ENCODE measurements around the gene KLHL29. TPM values are rescaled to one million over a fixed set of nuclear protein-coding genes. Genes with fewer than 3 reads are reported as not detected.

KLHL29 gene
- polyA plus RNA-seq, 2 donors: 2.1 to 3.8 TPM

- no peaks in the 10 kb centered on the region for H3K36me3 ChIP-seq (ENCODE audit: control insufficient read depth in 2 of 2, insufficient read depth in 2 of 2, low read length in 1 of 2)
- H3K27me3 ChIP-seq (ENCODE audit: control insufficient read depth in 1 of 2, insufficient read depth in 2 of 2, low read length in 2 of 2): no peaks in the 10 kb centered on the region
- H3K9me3 ChIP-seq (ENCODE audit: control insufficient read depth in 2 of 2, insufficient read depth in 1 of 2, low read depth in 1 of 2, low read length in 1 of 2): peaks cover 0 to 4% of the 10 kb centered on the region in 2 donors
- no peak overlapping the region for H3K27ac ChIP-seq (ENCODE audit: low read depth in 2 of 2, low read length in 1 of 2)
- peaks cover 14 to 15% of the 10 kb centered on the region in 2 donors for H3K4me1 ChIP-seq (ENCODE audit: control insufficient read depth in 2 of 2, insufficient read depth in 2 of 2, low read length in 1 of 2)
- 86 to 92% methylated on average over 7 of the region's 7 CpGs for WGBS, 2 donors
- no peak overlapping the region for H3K4me3 ChIP-seq (ENCODE audit: low read depth in 1 of 2, low read length in 2 of 2)
Observed at GRCh38 chr2:23653326-23653725, 268.3 kb downstream of the KLHL29 start.

DNA sequence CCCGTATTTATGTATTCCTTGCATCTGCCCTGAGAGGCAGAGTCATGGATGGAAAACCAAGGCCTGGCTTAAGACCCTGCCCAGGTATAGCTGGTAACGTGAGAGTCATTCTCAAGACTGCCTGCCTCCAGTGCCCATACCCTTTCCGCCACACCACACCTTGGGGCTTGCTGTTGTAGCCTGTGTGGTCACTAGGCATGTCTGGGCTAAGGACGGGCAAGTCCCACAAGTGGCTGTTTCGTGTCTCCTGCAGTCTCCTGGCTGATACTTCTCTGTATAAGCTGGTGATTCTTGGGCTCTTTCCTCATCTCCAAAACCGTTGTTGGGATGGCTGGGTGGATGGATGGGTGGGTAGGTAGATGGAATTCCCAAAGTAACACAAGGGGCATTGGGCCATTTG is 269.8 kb downstream of the KLHL29 start:
- H3K36me3 ChIP-seq (ENCODE audit: control insufficient read depth in 2 of 2, insufficient read depth in 2 of 2, low read length in 1 of 2): no peaks in the 10 kb centered on the region
- no peak overlapping the region for H3K27ac ChIP-seq (ENCODE audit: low read depth in 2 of 2, low read length in 1 of 2)
- peaks cover 10 to 14% of the 10 kb centered on the region in 2 donors for H3K4me1 ChIP-seq (ENCODE audit: control insufficient read depth in 2 of 2, insufficient read depth in 2 of 2, low read length in 1 of 2)
- peaks cover 0 to 4% of the 10 kb centered on the region in 2 donors for H3K9me3 ChIP-seq (ENCODE audit: control insufficient read depth in 2 of 2, insufficient read depth in 1 of 2, low read depth in 1 of 2, low read length in 1 of 2)
- H3K4me3 ChIP-seq (ENCODE audit: low read depth in 1 of 2, low read length in 2 of 2): no peak overlapping the region
- no peaks in the 10 kb centered on the region for H3K27me3 ChIP-seq (ENCODE audit: control insufficient read depth in 1 of 2, insufficient read depth in 2 of 2, low read length in 2 of 2)
- WGBS, 2 donors: 70 to 73% methylated on average over 6 of the region's 6 CpGs

GRCh38 chr2:23655934-23656596 is 271.1 kb downstream of the KLHL29 start:
- no peak overlapping the region for H3K27ac ChIP-seq (ENCODE audit: low read depth in 2 of 2, low read length in 1 of 2)
- H3K4me1 ChIP-seq (ENCODE audit: control insufficient read depth in 2 of 2, insufficient read depth in 2 of 2, low read length in 1 of 2): peaks cover 6 to 8% of the 10 kb centered on the region in 2 donors
- H3K36me3 ChIP-seq (ENCODE audit: control insufficient read depth in 2 of 2, insufficient read depth in 2 of 2, low read length in 1 of 2): no peaks in the 10 kb centered on the region
- H3K27me3 ChIP-seq (ENCODE audit: control insufficient read depth in 1 of 2, insufficient read depth in 2 of 2, low read length in 2 of 2): no peaks in the 10 kb centered on the region
- 76 to 81% methylated on average over 19 of the region's 19 CpGs for WGBS, 2 donors
- H3K4me3 ChIP-seq (ENCODE audit: low read depth in 1 of 2, low read length in 2 of 2): no peak overlapping the region
- peaks cover 2 to 4% of the 10 kb centered on the region in 2 donors for H3K9me3 ChIP-seq (ENCODE audit: control insufficient read depth in 2 of 2, insufficient read depth in 1 of 2, low read depth in 1 of 2, low read length in 1 of 2)

GRCh38 chr2:23656597-23656973 is 271.6 kb downstream of the KLHL29 start:
- Histone ChIP-seq H3K4me1 (ENCODE audit: control insufficient read depth in 2 of 2, insufficient read depth in 2 of 2, low read length in 1 of 2) (peaks cover 3 to 6% of the 10 kb centered on the region in 2 donors), H3K4me3 (ENCODE audit: low read depth in 1 of 2, low read length in 2 of 2) (no peak overlapping the region), H3K36me3 (ENCODE audit: control insufficient read depth in 2 of 2, insufficient read depth in 2 of 2, low read length in 1 of 2) (no peaks in the 10 kb centered on the region), H3K9me3 (ENCODE audit: control insufficient read depth in 2 of 2, insufficient read depth in 1 of 2, low read depth in 1 of 2, low read length in 1 of 2) (peaks cover 2 to 4% of the 10 kb centered on the region in 2 donors), H3K27ac (ENCODE audit: low read depth in 2 of 2, low read length in 1 of 2) (no peak overlapping the region), H3K27me3 (ENCODE audit: control insufficient read depth in 1 of 2, insufficient read depth in 2 of 2, low read length in 2 of 2) (no peaks in the 10 kb centered on the region)
- 34 to 45% methylated on average over 10 of the region's 10 CpGs for WGBS, 2 donors

DNA sequence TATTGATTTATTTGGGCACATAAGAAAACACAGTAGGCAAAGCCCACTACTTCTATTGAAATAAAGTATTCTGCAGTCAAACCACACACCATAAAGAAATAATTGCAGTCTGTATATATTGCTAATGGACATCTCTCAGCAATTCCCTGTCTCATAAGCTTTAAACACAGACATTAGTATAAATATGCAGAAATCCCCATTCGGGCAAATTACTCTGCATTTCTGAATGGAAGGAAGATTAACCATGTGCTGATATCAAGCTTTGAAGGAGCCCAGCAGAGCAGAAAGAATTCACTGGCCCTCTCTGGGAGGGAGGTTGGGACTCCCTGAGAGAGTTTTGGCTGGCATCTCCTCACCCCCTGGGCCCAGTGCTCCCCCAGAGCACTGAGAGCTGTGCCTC is 272.4 kb downstream of the KLHL29 start:
- WGBS, 2 donors: 76 to 78% methylated on average over 1 of the region's 1 CpG
- Histone ChIP-seq H3K27ac (ENCODE audit: low read depth in 2 of 2, low read length in 1 of 2) (no peak overlapping the region), H3K4me1 (ENCODE audit: control insufficient read depth in 2 of 2, insufficient read depth in 2 of 2, low read length in 1 of 2) (peaks cover 0 to 6% of the 10 kb centered on the region in 2 donors), H3K9me3 (ENCODE audit: control insufficient read depth in 2 of 2, insufficient read depth in 1 of 2, low read depth in 1 of 2, low read length in 1 of 2) (peaks cover 2 to 4% of the 10 kb centered on the region in 2 donors), H3K27me3 (ENCODE audit: control insufficient read depth in 1 of 2, insufficient read depth in 2 of 2, low read length in 2 of 2) (no peaks in the 10 kb centered on the region), H3K36me3 (ENCODE audit: control insufficient read depth in 2 of 2, insufficient read depth in 2 of 2, low read length in 1 of 2) (no peaks in the 10 kb centered on the region), H3K4me3 (ENCODE audit: low read depth in 1 of 2, low read length in 2 of 2) (no peak overlapping the region)

DNA sequence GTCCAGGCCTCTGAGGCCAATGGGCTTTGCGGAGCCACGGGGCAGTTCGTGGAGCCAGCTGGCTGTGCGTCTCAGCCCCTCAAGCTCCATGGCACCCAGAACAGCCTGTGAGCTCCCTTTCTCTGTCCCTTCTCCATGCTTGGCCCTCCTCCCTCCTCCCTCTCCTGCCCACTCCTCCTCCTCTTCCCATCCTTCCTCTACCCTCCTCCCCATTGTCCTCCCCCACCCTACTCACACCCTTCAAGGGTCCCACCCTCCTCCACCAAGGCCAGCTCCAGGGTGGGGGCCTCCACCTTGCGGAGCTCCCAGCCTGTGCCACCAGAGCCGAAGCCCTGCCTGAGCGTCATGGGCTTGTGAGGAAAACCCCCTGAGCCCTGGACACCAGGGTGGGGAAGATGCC is 273.0 kb downstream of the KLHL29 start:
- Histone ChIP-seq H3K27ac (ENCODE audit: low read depth in 2 of 2, low read length in 1 of 2) (no peak overlapping the region), H3K4me1 (ENCODE audit: control insufficient read depth in 2 of 2, insufficient read depth in 2 of 2, low read length in 1 of 2) (peaks cover 2 to 6% of the 10 kb centered on the region in 2 donors), H3K9me3 (ENCODE audit: control insufficient read depth in 2 of 2, insufficient read depth in 1 of 2, low read depth in 1 of 2, low read length in 1 of 2) (peaks cover 1 to 2% of the 10 kb centered on the region in 2 donors), H3K4me3 (ENCODE audit: low read depth in 1 of 2, low read length in 2 of 2) (no peak overlapping the region), H3K36me3 (ENCODE audit: control insufficient read depth in 2 of 2, insufficient read depth in 2 of 2, low read length in 1 of 2) (no peaks in the 10 kb centered on the region), H3K27me3 (ENCODE audit: control insufficient read depth in 1 of 2, insufficient read depth in 2 of 2, low read length in 2 of 2) (no peaks in the 10 kb centered on the region)
- WGBS, 2 donors: 93 to 96% methylated on average over 4 to 7 of the region's 7 CpGs

DNA sequence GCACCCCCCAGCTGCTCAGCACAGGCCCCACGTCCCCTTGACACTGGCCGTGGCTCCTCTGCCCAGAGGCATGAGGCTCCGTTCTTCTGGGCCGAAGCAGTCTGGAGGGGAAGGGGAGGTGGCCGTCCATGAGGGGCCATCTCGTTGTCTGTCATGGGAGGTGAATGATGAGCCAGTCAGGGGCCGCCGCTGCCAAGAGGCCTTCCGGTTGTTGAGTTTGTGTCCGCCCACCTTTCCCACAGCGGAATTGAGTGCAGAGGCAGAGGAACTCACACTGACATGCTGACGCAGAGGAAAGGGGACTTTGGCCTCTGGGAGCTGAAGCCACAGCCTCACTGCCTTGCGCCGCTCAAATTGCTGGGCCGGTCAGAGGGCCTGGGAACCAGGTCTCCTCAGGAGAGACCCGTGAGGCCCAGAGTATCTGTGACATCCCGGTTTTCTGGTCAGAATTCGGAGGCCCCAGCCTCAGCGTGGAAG is 273.5 kb downstream of the KLHL29 start:
- Histone ChIP-seq H3K4me1 (ENCODE audit: control insufficient read depth in 2 of 2, insufficient read depth in 2 of 2, low read length in 1 of 2) (peaks cover 4% of the 10 kb centered on the region in 2 donors), H3K9me3 (ENCODE audit: control insufficient read depth in 2 of 2, insufficient read depth in 1 of 2, low read depth in 1 of 2, low read length in 1 of 2) (peaks cover 0 to 2% of the 10 kb centered on the region in 2 donors), H3K36me3 (ENCODE audit: control insufficient read depth in 2 of 2, insufficient read depth in 2 of 2, low read length in 1 of 2) (no peaks in the 10 kb centered on the region), H3K27me3 (ENCODE audit: control insufficient read depth in 1 of 2, insufficient read depth in 2 of 2, low read length in 2 of 2) (no peaks in the 10 kb centered on the region), H3K4me3 (ENCODE audit: low read depth in 1 of 2, low read length in 2 of 2) (no peak overlapping the region), H3K27ac (ENCODE audit: low read depth in 2 of 2, low read length in 1 of 2) (no peak overlapping the region)
- WGBS, 2 donors: 62 to 77% methylated on average over 19 of the region's 19 CpGs

- Histone ChIP-seq H3K36me3 (ENCODE audit: control insufficient read depth in 2 of 2, insufficient read depth in 2 of 2, low read length in 1 of 2) (no peaks in the 10 kb centered on the region), H3K27ac (ENCODE audit: low read depth in 2 of 2, low read length in 1 of 2) (no peak overlapping the region), H3K4me1 (ENCODE audit: control insufficient read depth in 2 of 2, insufficient read depth in 2 of 2, low read length in 1 of 2) (peaks cover 4% of the 10 kb centered on the region in 2 donors), H3K27me3 (ENCODE audit: control insufficient read depth in 1 of 2, insufficient read depth in 2 of 2, low read length in 2 of 2) (no peaks in the 10 kb centered on the region), H3K4me3 (ENCODE audit: low read depth in 1 of 2, low read length in 2 of 2) (no peak overlapping the region), H3K9me3 (ENCODE audit: control insufficient read depth in 2 of 2, insufficient read depth in 1 of 2, low read depth in 1 of 2, low read length in 1 of 2) (peaks cover 0 to 2% of the 10 kb centered on the region in 2 donors)
- 95% methylated on average over 9 of the region's 9 CpGs for WGBS, 2 donors
Observed at GRCh38 chr2:23659328-23659727, 274.3 kb downstream of the KLHL29 start.

GRCh38 chr2:23659773-23660172 is 274.8 kb downstream of the KLHL29 start:
- Histone ChIP-seq H3K36me3 (ENCODE audit: control insufficient read depth in 2 of 2, insufficient read depth in 2 of 2, low read length in 1 of 2) (no peaks in the 10 kb centered on the region), H3K9me3 (ENCODE audit: control insufficient read depth in 2 of 2, insufficient read depth in 1 of 2, low read depth in 1 of 2, low read length in 1 of 2) (peaks cover 0 to 2% of the 10 kb centered on the region in 2 donors), H3K27ac (ENCODE audit: low read depth in 2 of 2, low read length in 1 of 2) (no peak overlapping the region), H3K4me1 (ENCODE audit: control insufficient read depth in 2 of 2, insufficient read depth in 2 of 2, low read length in 1 of 2) (peaks cover 4 to 8% of the 10 kb centered on the region in 2 donors), H3K4me3 (ENCODE audit: low read depth in 1 of 2, low read length in 2 of 2) (no peak overlapping the region), H3K27me3 (ENCODE audit: control insufficient read depth in 1 of 2, insufficient read depth in 2 of 2, low read length in 2 of 2) (no peaks in the 10 kb centered on the region)
- WGBS, 2 donors: 94 to 97% methylated on average over 2 of the region's 2 CpGs

GRCh38 chr2:23660237-23660636 is 275.3 kb downstream of the KLHL29 start:
- Histone ChIP-seq H3K9me3 (ENCODE audit: control insufficient read depth in 2 of 2, insufficient read depth in 1 of 2, low read depth in 1 of 2, low read length in 1 of 2) (peaks cover 0 to 2% of the 10 kb centered on the region in 2 donors), H3K4me1 (ENCODE audit: control insufficient read depth in 2 of 2, insufficient read depth in 2 of 2, low read length in 1 of 2) (peaks cover 4 to 8% of the 10 kb centered on the region in 2 donors), H3K36me3 (ENCODE audit: control insufficient read depth in 2 of 2, insufficient read depth in 2 of 2, low read length in 1 of 2) (no peaks in the 10 kb centered on the region), H3K27me3 (ENCODE audit: control insufficient read depth in 1 of 2, insufficient read depth in 2 of 2, low read length in 2 of 2) (no peaks in the 10 kb centered on the region), H3K27ac (ENCODE audit: low read depth in 2 of 2, low read length in 1 of 2) (no peak overlapping the region), H3K4me3 (ENCODE audit: low read depth in 1 of 2, low read length in 2 of 2) (no peak overlapping the region)
- WGBS, 2 donors: 87 to 92% methylated on average over 2 of the region's 2 CpGs
